Measurements from ENCODE around the gene RAPGEF1. TPM values are rescaled to one million over a fixed set of nuclear protein-coding genes. Genes with fewer than 3 reads are reported as not detected.
"Not testable (repeated sequence)": the region's sequence is repeated elsewhere in the genome, so short reads cannot be mapped to it uniquely, and the experiment has no call there.

Gene RAPGEF1
- total RNA-seq, 1 donor from 2014 or later, result 76.8 TPM

GRCh38 chr9:131657037-131657377, 82.9 kb downstream of the RAPGEF1 start:
- Histone ChIP-seq H3K9ac (ENCODE audit: low read length) (no peak overlapping the region), H3K4me1 (ENCODE audit: insufficient read depth, low read length) (peaks cover 30% of the 10 kb centered on the region), H3K4me2 (ENCODE audit: low read length) (no peak overlapping the region), H2AFZ (ENCODE audit: low read depth, low read length) (no peak overlapping the region), H3K36me3 (ENCODE audit: insufficient read depth, low read length) (no peaks in the 10 kb centered on the region), H4K20me1 (ENCODE audit: insufficient read depth, low read length) (peaks cover 38% of the 10 kb centered on the region), H3K27me3 (ENCODE audit: insufficient read depth, low read length) (no peaks in the 10 kb centered on the region), H3K4me3 (ENCODE audit: insufficient read depth, low read depth, low read length) (no peak overlapping the region), H3K79me2 (ENCODE audit: insufficient read depth, low read length) (peaks cover 42% of the 10 kb centered on the region), H3K27ac (ENCODE audit: low read depth, low read length) (no peak overlapping the region), H3K9me3 (ENCODE audit: insufficient read depth, low read depth, low read length) (no peaks in the 10 kb centered on the region)
- no peak for DNase-seq (ENCODE audit: low read depth)
- Mint-ChIP-seq H3K36me3 (ENCODE audit: low read depth, unreplicated experiment) (peaks cover 3% of the 10 kb centered on the region), H3K9me3 (ENCODE audit: unreplicated experiment) (no peaks in the 10 kb centered on the region), H3K27me3 (ENCODE audit: low read depth, unreplicated experiment) (no peaks in the 10 kb centered on the region), H3K27ac (ENCODE audit: unreplicated experiment) (peak overlapping the region; percentile 62), H3K4me3 (ENCODE audit: unreplicated experiment) (no peak overlapping the region), H3K4me1 (ENCODE audit: low read depth, unreplicated experiment) (peaks cover 49% of the 10 kb centered on the region)
- FAIRE-seq, result no peak
- TF ChIP-seq CTCF (IDR thresholded peaks at IDR 0.05; ENCODE audit: insufficient read depth, low read depth, low read length) (no peak), EZH2 (IDR thresholded peaks at IDR 0.05; ENCODE audit: insufficient read depth, low read length) (no peak)

DNA sequence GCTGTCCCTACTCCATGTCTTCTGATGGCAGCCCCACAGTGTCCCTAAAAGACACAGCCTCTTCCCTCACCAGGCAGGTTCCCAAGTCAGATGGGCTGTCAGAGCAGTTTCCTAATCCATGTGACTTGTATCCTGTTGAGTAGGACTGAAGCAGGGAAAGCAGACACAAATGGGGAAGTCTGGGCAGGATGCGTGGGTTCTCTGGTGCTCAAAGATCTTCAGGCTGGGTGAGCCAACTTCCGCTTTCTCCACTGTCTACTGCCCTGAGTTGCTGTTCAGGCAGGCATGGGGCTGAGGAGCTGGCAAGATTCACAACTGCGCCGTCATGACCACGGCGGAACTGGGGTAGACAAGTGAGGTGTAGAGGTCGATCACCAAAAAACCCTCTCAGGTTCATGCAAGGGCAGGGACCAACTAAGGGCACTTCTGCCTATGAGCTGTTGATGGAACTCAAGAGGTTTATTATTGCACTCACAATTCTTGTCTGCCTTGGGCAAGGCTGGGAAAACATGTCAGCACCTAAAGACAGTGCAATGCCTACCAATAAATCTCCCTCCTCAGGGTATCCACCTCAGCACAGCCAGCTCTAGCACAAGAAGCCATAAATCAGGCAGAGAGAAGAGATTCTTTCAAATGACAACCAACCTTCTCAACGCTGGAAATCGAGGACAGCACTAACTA, 83.4 kb downstream of the RAPGEF1 start:
- Histone ChIP-seq H3K27me3 (ENCODE audit: insufficient read depth, low read length) (no peaks in the 10 kb centered on the region), H3K79me2 (ENCODE audit: insufficient read depth, low read length) (peaks cover 42% of the 10 kb centered on the region), H3K4me1 (ENCODE audit: insufficient read depth, low read length) (peaks cover 30% of the 10 kb centered on the region), H3K4me3 (ENCODE audit: insufficient read depth, low read depth, low read length) (no peak overlapping the region), H3K4me2 (ENCODE audit: low read length) (no peak overlapping the region), H2AFZ (ENCODE audit: low read depth, low read length) (no peak overlapping the region), H3K9ac (ENCODE audit: low read length) (no peak overlapping the region), H3K9me3 (ENCODE audit: insufficient read depth, low read depth, low read length) (no peaks in the 10 kb centered on the region), H3K36me3 (ENCODE audit: insufficient read depth, low read length) (no peaks in the 10 kb centered on the region), H3K27ac (ENCODE audit: low read depth, low read length) (no peak overlapping the region), H4K20me1 (ENCODE audit: insufficient read depth, low read length) (peaks cover 42% of the 10 kb centered on the region)
- TF ChIP-seq CTCF (IDR thresholded peaks at IDR 0.05; ENCODE audit: insufficient read depth, low read depth, low read length), result no peak
- TF ChIP-seq EZH2 (IDR thresholded peaks at IDR 0.05; ENCODE audit: insufficient read depth, low read length), result no peak
- H3K27ac Mint-ChIP-seq (ENCODE audit: unreplicated experiment), result peak overlapping the region; percentile 15
- peaks cover 48% of the 10 kb centered on the region for H3K4me1 Mint-ChIP-seq (ENCODE audit: low read depth, unreplicated experiment)
- no peaks in the 10 kb centered on the region for H3K27me3 Mint-ChIP-seq (ENCODE audit: low read depth, unreplicated experiment)
- FAIRE-seq, result no peak
- no peaks in the 10 kb centered on the region for H3K9me3 Mint-ChIP-seq (ENCODE audit: unreplicated experiment)
- H3K36me3 Mint-ChIP-seq (ENCODE audit: low read depth, unreplicated experiment), result peaks cover 3% of the 10 kb centered on the region
- H3K4me3 Mint-ChIP-seq (ENCODE audit: unreplicated experiment), result no peak overlapping the region
- no peak for DNase-seq (ENCODE audit: low read depth)

DNA sequence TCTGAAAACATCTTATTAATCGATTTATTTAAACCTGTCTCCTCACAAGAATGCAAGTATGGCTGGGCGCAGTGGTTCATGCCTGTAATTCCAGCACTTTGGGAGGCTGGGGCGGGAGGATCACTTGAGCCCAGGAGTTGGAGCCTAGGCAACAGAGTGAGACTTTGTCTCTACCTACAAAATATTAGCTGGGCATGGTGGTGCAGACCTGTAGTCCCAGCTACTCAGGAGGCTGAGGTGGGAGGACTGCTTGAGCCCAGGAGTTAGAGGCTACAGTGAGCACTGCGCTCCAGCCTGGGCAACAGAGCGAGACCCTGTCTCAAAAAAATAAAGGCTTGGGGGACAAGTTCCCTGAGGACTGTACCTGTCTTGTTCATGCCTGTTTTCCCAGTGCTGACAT, 85.5 kb downstream of the RAPGEF1 start:
- Mint-ChIP-seq H3K36me3 (ENCODE audit: low read depth, unreplicated experiment) (peaks cover 10% of the 10 kb centered on the region), H3K4me1 (ENCODE audit: low read depth, unreplicated experiment) (peaks cover 39% of the 10 kb centered on the region), H3K27ac (ENCODE audit: unreplicated experiment) (peak overlapping the region; percentile 22)
- Histone ChIP-seq H3K4me1 (ENCODE audit: insufficient read depth, low read length) (peaks cover 20% of the 10 kb centered on the region), H4K20me1 (ENCODE audit: insufficient read depth, low read length) (peaks cover 53% of the 10 kb centered on the region), H3K79me2 (ENCODE audit: insufficient read depth, low read length) (peaks cover 34% of the 10 kb centered on the region)
- H3K9ac ChIP-seq (ENCODE audit: low read length); H3K27ac ChIP-seq (ENCODE audit: low read depth, low read length); H2AFZ ChIP-seq (ENCODE audit: low read depth, low read length); H3K27me3 Mint-ChIP-seq (ENCODE audit: low read depth, unreplicated experiment); H3K9me3 ChIP-seq (ENCODE audit: insufficient read depth, low read depth, low read length); DNase-seq (ENCODE audit: low read depth); FAIRE-seq; H3K4me3 ChIP-seq (ENCODE audit: insufficient read depth, low read depth, low read length); H3K4me3 Mint-ChIP-seq (ENCODE audit: unreplicated experiment); H3K4me2 ChIP-seq (ENCODE audit: low read length); H3K9me3 Mint-ChIP-seq (ENCODE audit: unreplicated experiment); H3K27me3 ChIP-seq (ENCODE audit: insufficient read depth, low read length); H3K36me3 ChIP-seq (ENCODE audit: insufficient read depth, low read length): not testable (repeated sequence)

Data from astrocyte (in vitro differentiated cells and primary cell).